HL-60 (cell line): ENCODE measurements around the gene CD40LG.

Source experiments
- DNase-seq, 2 experiments: peaks; one replicate each; pipeline ENCODE4 v3.0.0-alpha.2; 2010 to 2020; ENCODE audit warnings: low read depth in 1 of 2, low spot score in 1 of 2
- H3K27ac ChIP-seq: fragments of 250-450 bp; sonication (Bioruptor Pico); replicated peaks from 2 replicates; pipeline ENCODE4 v1.5.1; 2020; ENCODE audit warnings: mild to moderate bottlenecking, moderate library complexity
- H3K27me3 ChIP-seq: fragments of 250-450 bp; sonication (Bioruptor Pico); 2 replicates; pipeline ENCODE4 v1.5.1; 2021; ENCODE audit warnings: mild to moderate bottlenecking, moderate library complexity; ENCODE audit not compliant: insufficient read depth, poor library complexity, severe bottlenecking
- H3K4me3 ChIP-seq: replicated peaks from 2 replicates; pipeline ENCODE4 v1.5.1; 2011; ENCODE audit warnings: mild to moderate bottlenecking, control low read depth, low read length; ENCODE audit not compliant: insufficient read depth
- CTCF ChIP-seq: IDR thresholded peaks from one replicate; pipeline ENCODE4 v1.5.1; 2011; ENCODE audit warnings: low read length, control low read depth, inconsistent platforms; ENCODE audit not compliant: insufficient read depth
- GABPA ChIP-seq: IDR thresholded peaks from 2 replicates; pipeline ENCODE4 v1.6.1; 2012; ENCODE audit warnings: low read depth
- POLR2AphosphoS5 ChIP-seq: IDR thresholded peaks from 2 replicates; pipeline ENCODE4 v1.6.1; 2012; ENCODE audit warnings: low read depth
- REST ChIP-seq: IDR thresholded peaks from 2 replicates; pipeline ENCODE4 v1.6.1; 2012; ENCODE audit warnings: low read depth; ENCODE audit not compliant: insufficient replicate concordance
- SPI1 ChIP-seq: IDR thresholded peaks from 2 replicates; pipeline ENCODE4 v1.6.1; 2012; ENCODE audit warnings: low read depth, mild to moderate bottlenecking, borderline replicate concordance

Gene CD40LG

GRCh38 chrX:136658151-136658550, 10.2 kb downstream of the CD40LG start:
- no peak overlapping the region for H3K27ac ChIP-seq
- no peaks in the 10 kb centered on the region for H3K27me3 ChIP-seq
- no peak for DNase-seq
- no peak overlapping the region for H3K4me3 ChIP-seq
- TF ChIP-seq REST (no peak), CTCF (no peak), SPI1 (no peak), POLR2AphosphoS5 (no peak), GABPA (no peak)

GRCh38 chrX:136659174-136659573, 11.2 kb downstream of the CD40LG start:
- H3K4me3 ChIP-seq, result no peak overlapping the region
- no peaks in the 10 kb centered on the region for H3K27me3 ChIP-seq
- no peak overlapping the region for H3K27ac ChIP-seq
- no peak for DNase-seq
- TF ChIP-seq POLR2AphosphoS5 (no peak), CTCF (no peak), SPI1 (no peak), REST (no peak), GABPA (no peak)

GRCh38 chrX:136660896-136661295, 12.9 kb downstream of the CD40LG start:
- H3K27ac ChIP-seq, result no peak overlapping the region
- TF ChIP-seq POLR2AphosphoS5 (no peak), REST (no peak), CTCF (no peak), SPI1 (no peak)
- no peak for DNase-seq
- H3K4me3 ChIP-seq, result no peak overlapping the region
- H3K27me3 ChIP-seq, result no peaks in the 10 kb centered on the region
